Middle frontal gyrus (tissue), 1 donor: ENCODE data around the gene ST3GAL3.

Source experiments
- DNase-seq: peaks from one replicate; pipeline ENCODE4 v3.0.0-alpha.2; 2015; ENCODE audit warnings: low spot score; ENCODE audit errors: extremely low spot score

The ST3GAL3 gene

GRCh38 chr1:43873851-43874250, 166.5 kb downstream of the ST3GAL3 start:
- DNase-seq = no peak

- no peak for DNase-seq
Measured at GRCh38 chr1:43874716-43875115, 167.4 kb downstream of the ST3GAL3 start.

GRCh38 chr1:43875331-43875730, 168.0 kb downstream of the ST3GAL3 start:
- no peak for DNase-seq

- DNase-seq = no peak
Measured at GRCh38 chr1:43877101-43877500, 169.8 kb downstream of the ST3GAL3 start.

GRCh38 chr1:43878440-43878839, 171.1 kb downstream of the ST3GAL3 start:
- no peak for DNase-seq

GRCh38 chr1:43878854-43879253, 171.5 kb downstream of the ST3GAL3 start:
- DNase-seq = no peak

GRCh38 chr1:43879414-43879813, 172.1 kb downstream of the ST3GAL3 start:
- no peak for DNase-seq

- no peak for DNase-seq
Measured at GRCh38 chr1:43879996-43880395, 172.7 kb downstream of the ST3GAL3 start.

- no peak for DNase-seq
Measured at GRCh38 chr1:43880604-43881003, 173.3 kb downstream of the ST3GAL3 start.

- no peak for DNase-seq
Measured at GRCh38 chr1:43881415-43881814, 174.1 kb downstream of the ST3GAL3 start.

GRCh38 chr1:43882763-43883162, 175.4 kb downstream of the ST3GAL3 start:
- DNase-seq = no peak

- DNase-seq = no peak
Measured at GRCh38 chr1:43883321-43883720, 176.0 kb downstream of the ST3GAL3 start.

- DNase-seq = no peak
Measured at GRCh38 chr1:43885279-43885801, 178.0 kb downstream of the ST3GAL3 start.

- no peak for DNase-seq
Measured at GRCh38 chr1:43887748-43888147, 180.4 kb downstream of the ST3GAL3 start.

- DNase-seq = no peak
Measured at GRCh38 chr1:43890815-43891214, 183.5 kb downstream of the ST3GAL3 start.

GRCh38 chr1:43893006-43893405, 185.7 kb downstream of the ST3GAL3 start:
- DNase-seq = no peak

- no peak for DNase-seq
Measured at GRCh38 chr1:43898981-43899380, 191.6 kb downstream of the ST3GAL3 start.

- DNase-seq = no peak
Measured at GRCh38 chr1:43900386-43900785, 193.1 kb downstream of the ST3GAL3 start.

GRCh38 chr1:43901196-43901961, 194.0 kb downstream of the ST3GAL3 start:
- no peak for DNase-seq

- no peak for DNase-seq
Measured at GRCh38 chr1:43902058-43902831, 194.9 kb downstream of the ST3GAL3 start.

GRCh38 chr1:43904660-43905551, 197.6 kb downstream of the ST3GAL3 start:
- no peak for DNase-seq
